Measurements from ENCODE around the gene DGKI. TPM values are rescaled to one million over a fixed set of nuclear protein-coding genes. Genes with fewer than 3 reads are reported as not detected.

The DGKI gene
- total and polyA plus RNA-seq, 2 of the 4 experiments (the other 2 are of a cell fraction) = 3.9 to 15.8 TPM

GRCh38 chr7:137439829-137440825, 406.6 kb downstream of the DGKI start:
- dilution Hi-C loops (cut with HindIII; ENCODE audit: low sequenced_read_pairs, unreplicated experiment) (no loop called here), intact Hi-C loops (cut with micrococcal nuclease) (no loop called here), in situ Hi-C loops (cut with MboI; ENCODE audit: low sequenced_read_pairs) (no loop called here)
- ATAC-seq (ENCODE audit: low read depth) (no peak), DNase-seq (no peak)
- no peak overlapping the region for H2BK120ac ChIP-seq (ENCODE audit: low read depth, low read length)
- H2BK15ac ChIP-seq (ENCODE audit: low read depth, low read length) = no peak overlapping the region
- H3K18ac ChIP-seq (ENCODE audit: low read depth, low read length) = no peak overlapping the region
- no peaks in the 10 kb centered on the region for H3K27me3 ChIP-seq (ENCODE audit: control insufficient read depth, insufficient read depth, low read length)
- H3K79me1 ChIP-seq (ENCODE audit: low read depth in 1 of 2, low read length in 2 of 2) = 0 out of 4 replicates have a peak, but pooled peaks cover 0 to 3% of the 10 kb centered on the region in 2 experiments
- no peak overlapping the region for H2AK9ac ChIP-seq (replicated peaks; ENCODE audit: low read depth, low read length, poor library complexity)
- H3K9me3 ChIP-seq (ENCODE audit: control insufficient read depth, insufficient read depth, low read length) = no peaks in the 10 kb centered on the region
- no peak overlapping the region for H3K27ac ChIP-seq (ENCODE audit: insufficient read depth, low read length)
- no peak overlapping the region for H3K9ac ChIP-seq (ENCODE audit: low read depth, low read length)
- no peak overlapping the region for H2BK5ac ChIP-seq (ENCODE audit: low read depth, low read length, poor library complexity, severe bottlenecking)
- no peak overlapping the region for H2AFZ ChIP-seq (replicated peaks; ENCODE audit: low read length, poor library complexity)
- peaks cover 2% of the 10 kb centered on the region for H3K4me1 ChIP-seq (ENCODE audit: control insufficient read depth, insufficient read depth, low read length)
- H2AK5ac ChIP-seq (ENCODE audit: low read depth, low read length) = no peak overlapping the region
- ChIA-PET POLR2A (ENCODE audit: unreplicated experiment) (no interaction called here), CTCF (no interaction called here)
- H3K4me3 ChIP-seq (ENCODE audit: insufficient read depth, low read depth, low read length) = no peak overlapping the region
- BruUV-seq (replicated peaks) = no TSS peak
- no peak for TF ChIP-seq MAZ (IDR thresholded peaks at IDR 0.05; ENCODE audit: borderline replicate concordance, low read depth, low read length)
- H3K4me2 ChIP-seq (ENCODE audit: low read depth, low read length) = no peak overlapping the region
- H2BK20ac ChIP-seq (ENCODE audit: low read depth, low read length) = peak overlapping the region; percentile 28; the same call in 1 of the 2 replicates
- H3K56ac ChIP-seq (ENCODE audit: extremely low read depth, insufficient read depth, low read length) = no peak overlapping the region
- no peak overlapping the region; the same call in 1 of the 2 replicates for H3K4ac ChIP-seq (ENCODE audit: low read depth, low read length)
- H4K8ac ChIP-seq (ENCODE audit: low read depth in 2 of 2, low read length in 2 of 2) = peak overlapping the region in 1 of 2 experiments; percentile 32; a peak in 1 of 4 replicates
- 67% methylated on average over 3 of the region's 6 CpGs; no CpG with 5 or more reads in 1 of the 2 experiments for WGBS, 2 experiments (ENCODE audit: extremely low coverage in 2 of 2, insufficient read length in 1 of 2)
- no peak overlapping the region for H3K14ac ChIP-seq (replicated peaks; ENCODE audit: low read depth, low read length)
- no peaks in the 10 kb centered on the region for H4K20me1 ChIP-seq (ENCODE audit: insufficient read depth, low read length)
- peaks cover 3% of the 10 kb centered on the region; the same call in 1 of the 2 replicates for H3K9me1 ChIP-seq (ENCODE audit: insufficient read depth, low read length)
- H3K23ac ChIP-seq (ENCODE audit: low read depth, low read length) = peak overlapping the region; percentile 69
- no peak overlapping the region for H4K91ac ChIP-seq (ENCODE audit: insufficient read depth, low read depth, low read length)
- H4K5ac ChIP-seq (ENCODE audit: low read depth, low read length) = no peak overlapping the region
- H3K36me3 ChIP-seq (ENCODE audit: control insufficient read depth, insufficient read depth, low read length) = peaks cover 2% of the 10 kb centered on the region; the same call in 1 of the 2 replicates
